HCT116 (cell line): ENCODE data around the gene SMARCA4. TPM values are rescaled to one million over a fixed set of nuclear protein-coding genes. Genes with fewer than 3 reads are reported as not detected.

Experiments used
- ATAC-seq: fragments of 200-7000 bp; cut with Tn5 transposase; 2 replicates; pipeline ENCODE4 v1.9.1; 2020; ENCODE audit warnings: mild to moderate bottlenecking, moderate library complexity
- BruUV-seq: library from RNA; stranded (reverse); fragments of 400-500 nt; replicated peaks from 2 replicates; lab custom pipeline; 2021; lab: Mats Ljungman, UMichigan
- CTCF ChIA-PET: fragments of 300-600 bp; sonication (Branson Sonifier 250); formaldehyde crosslinking; loops from one replicate; lab custom pipeline; 2021; ENCODE audit warnings: antibody characterized with exemption; lab: Charles Lee
- POLR2A ChIA-PET: fragments of 300-600, 350-600 bp; sonication (Branson Sonifier 250); formaldehyde crosslinking; loops from one replicate; lab custom pipeline; 2021; ENCODE audit warnings: antibody characterized with exemption; lab: Charles Lee
- RAD21 ChIA-PET, 2 experiments: fragments of 300-600 bp; sonication (Branson Sonifier 250); formaldehyde crosslinking; loops; one replicate each; lab custom pipeline; 2023; ENCODE audit warnings: low total read pairs in 2 of 2; ENCODE audit not compliant: uncharacterized antibody in 2 of 2, unreplicated experiment in 2 of 2, low non-redundant PET in 1 of 2; lab: Charles Lee
- DNase-seq: peaks from one replicate; pipeline ENCODE4 v3.0.0-alpha.2; 2010; ENCODE audit warnings: low read depth, low spot score
- H2AFZ ChIP-seq: fragments of 200-600 bp; shearing (Covaris generic), sonication (generic); 2 replicates; pipeline ENCODE4 v1.6.1; 2017; ENCODE audit warnings: low read depth, mixed run types, mixed read lengths, antibody characterized with exemption, low read length; ENCODE audit not compliant: poor library complexity, severe bottlenecking
- H3K27ac ChIP-seq: 2 replicates; pipeline ENCODE4 v1.5.1; 2012; ENCODE audit warnings: low read depth, low read length
- H3K27me3 ChIP-seq: fragments of 200-600 bp; sonication (generic); 2 replicates; pipeline ENCODE4 v1.6.1; 2016; ENCODE audit warnings: mixed run types, low read length, mixed read lengths; ENCODE audit not compliant: insufficient read depth
- H3K36me3 ChIP-seq, 2 experiments: fragments of 200-500 bp in 1 of 2; fragments of 200-600 bp in 1 of 2; sonication (Bioruptor generic) in 1 of 2; sonication (generic) in 1 of 2; 2 replicates each; pipeline versions ENCODE4 v1.5.1 to v1.6.1; 2014 to 2016; ENCODE audit warnings: low read length in 2 of 2, inconsistent platforms in 1 of 2, mixed read lengths in 1 of 2, mixed run types in 1 of 2; ENCODE audit not compliant: insufficient read depth in 2 of 2, control insufficient read depth in 1 of 2
- H3K4me1 ChIP-seq, 2 experiments: fragments of 200-600 bp in 1 of 2; sonication (generic) in 1 of 2; 2 replicates each; pipeline versions ENCODE4 v1.5.1 to v1.6.1; 2012 to 2017; ENCODE audit warnings: low read length in 2 of 2, inconsistent platforms in 1 of 2, mild to moderate bottlenecking in 1 of 2, mixed read lengths in 1 of 2, mixed run types in 1 of 2, moderate library complexity in 1 of 2; ENCODE audit not compliant: insufficient read depth in 2 of 2, control insufficient read depth in 1 of 2
- H3K4me2 ChIP-seq: fragments of 200-600 bp; sonication (generic); 2 replicates; pipeline ENCODE4 v1.6.1; 2017; ENCODE audit warnings: mixed run types, low read length, mixed read lengths
- H3K4me3 ChIP-seq, 2 experiments: fragments of 200-600 bp in 1 of 2; sonication (generic) in 1 of 2; replicated peaks in 1 of 2; 2 replicates each; pipeline ENCODE4 v1.5.1; 2011 to 2016; ENCODE audit warnings: low read length in 2 of 2, control low read depth in 1 of 2, low read depth in 1 of 2, mild to moderate bottlenecking in 1 of 2, mixed read lengths in 1 of 2, mixed run types in 1 of 2
- H3K79me2 ChIP-seq: fragments of 200-600 bp; sonication (generic); 2 replicates; pipeline ENCODE4 v1.6.1; 2017; ENCODE audit warnings: mild to moderate bottlenecking, mixed run types, low read length, moderate library complexity, mixed read lengths; ENCODE audit not compliant: insufficient read depth
- H3K9ac ChIP-seq: fragments of 200-600 bp; sonication (generic); 2 replicates; pipeline ENCODE4 v1.6.1; 2016; ENCODE audit warnings: low read length, mixed read lengths
- H3K9me2 ChIP-seq: fragments of 200-600 bp; sonication (generic), shearing (Covaris generic); 2 replicates; pipeline ENCODE4 v1.6.1; 2017; ENCODE audit warnings: mixed run types, mild to moderate bottlenecking, moderate library complexity; ENCODE audit not compliant: insufficient read depth
- H3K9me3 ChIP-seq, 2 experiments: fragments of 200-500 bp in 1 of 2; fragments of 200-600 bp in 1 of 2; sonication (Bioruptor generic) in 1 of 2; sonication (generic) in 1 of 2; 2 replicates each; pipeline ENCODE4 v1.6.1; 2014 to 2017; ENCODE audit warnings: low read length in 2 of 2, mixed read lengths in 2 of 2, inconsistent platforms in 1 of 2, low read depth in 1 of 2, mild to moderate bottlenecking in 1 of 2, mixed run types in 1 of 2, moderate library complexity in 1 of 2; ENCODE audit not compliant: control insufficient read depth in 1 of 2, insufficient read depth in 1 of 2
- H4K20me1 ChIP-seq: fragments of 200-600 bp; sonication (generic), shearing (Covaris generic); 2 replicates; pipeline ENCODE4 v1.6.1; 2017; ENCODE audit warnings: mixed run types, mild to moderate bottlenecking, moderate library complexity; ENCODE audit not compliant: insufficient read depth
- CEBPB ChIP-seq: IDR thresholded peaks from 2 replicates; pipeline ENCODE4 v1.6.1; 2012; ENCODE audit warnings: low read depth
- ELF1 ChIP-seq: IDR thresholded peaks from 2 replicates; pipeline ENCODE4 v1.6.1; 2012; ENCODE audit warnings: low read depth, borderline replicate concordance
- MAX ChIP-seq: IDR thresholded peaks from 2 replicates; pipeline ENCODE4 v1.6.1; 2012
- POLR2A ChIP-seq: IDR thresholded peaks from 2 replicates; pipeline ENCODE4 v1.7.0; 2011; ENCODE audit warnings: borderline replicate concordance; ENCODE audit not compliant: insufficient read depth, insufficient read length; ENCODE audit errors: extremely low read depth
- POLR2AphosphoS5 ChIP-seq: IDR thresholded peaks from 2 replicates; pipeline ENCODE4 v1.6.1; 2011; ENCODE audit warnings: mild to moderate bottlenecking, low read depth, low read length, moderate library complexity
- SIN3A ChIP-seq: IDR thresholded peaks from 2 replicates; pipeline ENCODE4 v1.6.1; 2012; ENCODE audit warnings: low read depth
- SP1 ChIP-seq: IDR thresholded peaks from 2 replicates; pipeline ENCODE4 v1.6.1; 2012; ENCODE audit warnings: low read depth
- TCF7L2 ChIP-seq: IDR thresholded peaks from 2 replicates; pipeline ENCODE4 v1.7.0; 2011; ENCODE audit warnings: borderline replicate concordance, inconsistent platforms; ENCODE audit not compliant: insufficient read depth, insufficient read length; ENCODE audit errors: extremely low read depth
- ZBTB33 ChIP-seq: IDR thresholded peaks from 2 replicates; pipeline ENCODE4 v1.6.1; 2011; ENCODE audit warnings: mild to moderate bottlenecking, low read length, moderate library complexity; ENCODE audit not compliant: insufficient replicate concordance; ENCODE audit errors: extremely low read depth
- intact Hi-C: fragments of 100-400 bp; cut with micrococcal nuclease; formaldehyde crosslinking; loops from 2 replicates; pipeline ENCODE4 v1.10.0; 2022
- total RNA-seq: library from RNA; stranded (reverse); gene quantifications from one replicate; pipeline ENCODE4 v1.2.1, GENCODE V29; 2021; ENCODE audit not compliant: unreplicated experiment

The SMARCA4 gene
- total RNA-seq, 1 experiment from 2014 or later = 116 TPM

- ChIA-PET CTCF (no interaction called here), POLR2A (no interaction called here), RAD21 (no interaction called here)
- no peak overlapping the region for H3K4me2 ChIP-seq
- no peak overlapping the region for H3K9ac ChIP-seq
- intact Hi-C loops = no loop called here
- DNase-seq (no peak), ATAC-seq (no peak)
- H3K9me2 ChIP-seq = no peaks in the 10 kb centered on the region
- no peak overlapping the region for H3K4me3 ChIP-seq
- H3K27me3 ChIP-seq = no peaks in the 10 kb centered on the region
- no peak overlapping the region for H2AFZ ChIP-seq
- TF ChIP-seq POLR2A (no peak), MAX (no peak), TCF7L2 (no peak), ZBTB33 (no peak), ELF1 (no peak), CEBPB (no peak), SIN3A (no peak), SP1 (no peak), POLR2AphosphoS5 (no peak)
- no TSS peak for BruUV-seq
- peaks cover 40 to 60% of the 10 kb centered on the region in 2 experiments for H3K36me3 ChIP-seq
- H3K9me3 ChIP-seq = no peaks in the 10 kb centered on the region
- no peaks in the 10 kb centered on the region for H4K20me1 ChIP-seq
- H3K27ac ChIP-seq = no peak overlapping the region
- peaks cover 93% of the 10 kb centered on the region for H3K79me2 ChIP-seq
- H3K4me1 ChIP-seq = peaks cover 15 to 31% of the 10 kb centered on the region in 2 experiments
These were observed 139.2 kb downstream of the SMARCA4 start for GRCh38 chr19:11100049-11100448.
